IMR-90 (cell line): ENCODE measurements around the gene C11orf21.

ENCODE experiments used
- BHLHE40 ChIP-seq: fragments of 150-350 bp; IDR thresholded peaks from 2 replicates; pipeline ENCODE4 v1.6.1; 2016; ENCODE audit warnings: mild to moderate bottlenecking, low read depth, low read length
- NFE2L2 ChIP-seq: fragments of 150-350 bp; IDR thresholded peaks from 2 replicates; pipeline ENCODE4 v1.6.1; 2016; ENCODE audit warnings: low read depth, mild to moderate bottlenecking, low read length
- POLR2A ChIP-seq: IDR thresholded peaks from 2 replicates; pipeline ENCODE4 v1.6.1; 2012; ENCODE audit warnings: mild to moderate bottlenecking, low read depth, low read length
- TF ChIP-seq, protein P1 (sequence below): conservative IDR thresholded peaks from 2 replicates; pipeline ENCODE4 v1.5.1; 2012; ENCODE audit warnings: mild to moderate bottlenecking, low read depth, low read length, improper control_type of control experiment
- TF ChIP-seq, protein P2 (sequence below): fragments of 150-350 bp; IDR thresholded peaks from 2 replicates; pipeline ENCODE4 v1.6.1; 2016; ENCODE audit warnings: low read depth, mild to moderate bottlenecking, low read length, moderate library complexity, borderline replicate concordance

DNA sequence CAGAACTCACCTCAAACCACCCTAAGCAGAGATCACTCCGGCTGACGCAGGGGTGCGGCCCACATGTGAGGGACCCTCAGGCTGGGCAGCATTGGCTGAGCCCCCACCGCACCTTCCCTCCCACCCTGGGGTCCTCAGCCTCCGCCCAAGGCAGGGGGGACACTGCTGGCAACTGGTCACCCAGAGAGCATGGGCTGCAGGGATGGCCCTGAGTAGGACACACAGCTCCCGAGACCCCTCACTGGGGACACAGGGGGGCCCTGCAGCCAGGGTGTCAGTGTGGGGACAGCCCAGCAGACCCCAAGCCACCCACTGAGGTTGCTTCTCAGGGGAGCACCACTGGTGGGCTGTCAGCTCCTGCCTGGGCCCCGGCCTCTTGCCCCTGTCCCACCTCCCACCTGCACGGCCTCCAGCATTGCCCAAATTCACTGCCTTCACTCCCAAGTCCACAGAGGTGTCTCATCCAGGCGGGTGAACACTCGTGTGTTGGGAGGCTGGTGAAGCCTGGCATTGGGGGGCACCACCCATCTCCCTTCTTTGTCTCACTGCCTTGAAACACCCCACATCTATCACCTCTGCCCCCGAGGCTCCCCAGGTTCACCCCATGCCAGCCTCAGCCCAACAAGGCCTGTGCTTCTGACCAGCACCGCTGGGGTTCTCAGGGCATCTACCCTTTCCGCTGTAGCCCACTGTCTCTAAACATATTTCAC lies 4.7 kb downstream of the C11orf21 start:
- TF ChIP-seq, protein P1, sequence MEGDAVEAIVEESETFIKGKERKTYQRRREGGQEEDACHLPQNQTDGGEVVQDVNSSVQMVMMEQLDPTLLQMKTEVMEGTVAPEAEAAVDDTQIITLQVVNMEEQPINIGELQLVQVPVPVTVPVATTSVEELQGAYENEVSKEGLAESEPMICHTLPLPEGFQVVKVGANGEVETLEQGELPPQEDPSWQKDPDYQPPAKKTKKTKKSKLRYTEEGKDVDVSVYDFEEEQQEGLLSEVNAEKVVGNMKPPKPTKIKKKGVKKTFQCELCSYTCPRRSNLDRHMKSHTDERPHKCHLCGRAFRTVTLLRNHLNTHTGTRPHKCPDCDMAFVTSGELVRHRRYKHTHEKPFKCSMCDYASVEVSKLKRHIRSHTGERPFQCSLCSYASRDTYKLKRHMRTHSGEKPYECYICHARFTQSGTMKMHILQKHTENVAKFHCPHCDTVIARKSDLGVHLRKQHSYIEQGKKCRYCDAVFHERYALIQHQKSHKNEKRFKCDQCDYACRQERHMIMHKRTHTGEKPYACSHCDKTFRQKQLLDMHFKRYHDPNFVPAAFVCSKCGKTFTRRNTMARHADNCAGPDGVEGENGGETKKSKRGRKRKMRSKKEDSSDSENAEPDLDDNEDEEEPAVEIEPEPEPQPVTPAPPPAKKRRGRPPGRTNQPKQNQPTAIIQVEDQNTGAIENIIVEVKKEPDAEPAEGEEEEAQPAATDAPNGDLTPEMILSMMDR = no peak
- TF ChIP-seq BHLHE40 (no peak), NFE2L2 (no peak), POLR2A (no peak)
- TF ChIP-seq, protein P2, sequence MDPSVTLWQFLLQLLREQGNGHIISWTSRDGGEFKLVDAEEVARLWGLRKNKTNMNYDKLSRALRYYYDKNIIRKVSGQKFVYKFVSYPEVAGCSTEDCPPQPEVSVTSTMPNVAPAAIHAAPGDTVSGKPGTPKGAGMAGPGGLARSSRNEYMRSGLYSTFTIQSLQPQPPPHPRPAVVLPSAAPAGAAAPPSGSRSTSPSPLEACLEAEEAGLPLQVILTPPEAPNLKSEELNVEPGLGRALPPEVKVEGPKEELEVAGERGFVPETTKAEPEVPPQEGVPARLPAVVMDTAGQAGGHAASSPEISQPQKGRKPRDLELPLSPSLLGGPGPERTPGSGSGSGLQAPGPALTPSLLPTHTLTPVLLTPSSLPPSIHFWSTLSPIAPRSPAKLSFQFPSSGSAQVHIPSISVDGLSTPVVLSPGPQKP = no peak
